Nephron progenitor cell (in vitro differentiated cells): ENCODE data around the gene USH2A.

Experiments used
- DNase-seq: peaks from one replicate; pipeline ENCODE4 v3.0.0; 2021
- H3K27ac Mint-ChIP-seq: 2 replicates; pipeline ENCODE4 v1.8.0; 2021; ENCODE audit warnings: mild to moderate bottlenecking, moderate library complexity, mixed read lengths
- H3K27me3 Mint-ChIP-seq: 2 replicates; pipeline ENCODE4 v1.8.0; 2021; ENCODE audit warnings: mild to moderate bottlenecking, low read depth, mixed read lengths; ENCODE audit not compliant: poor library complexity
- H3K36me3 Mint-ChIP-seq: 2 replicates; pipeline ENCODE4 v1.8.0; 2021; ENCODE audit warnings: low read depth, mixed read lengths
- H3K4me1 Mint-ChIP-seq: 2 replicates; pipeline ENCODE4 v1.8.0; 2021; ENCODE audit warnings: mixed read lengths
- H3K4me3 Mint-ChIP-seq: 2 replicates; pipeline ENCODE4 v1.8.0; 2021; ENCODE audit warnings: mild to moderate bottlenecking, moderate library complexity, mixed read lengths
- H3K9me3 Mint-ChIP-seq: 2 replicates; pipeline ENCODE4 v1.8.0; 2021; ENCODE audit warnings: mild to moderate bottlenecking, moderate library complexity, mixed read lengths
- CTCF ChIP-seq: fragments of 200-600 bp; sonication (generic); IDR thresholded peaks from 2 replicates; pipeline ENCODE4 v1.5.0; 2021; ENCODE audit warnings: antibody characterized with exemption

Gene USH2A

GRCh38 chr1:216144661-216145450 lies 278.4 kb downstream of the USH2A start:
- Mint-ChIP-seq H3K4me3 (no peak overlapping the region), H3K27me3 (peaks cover 3% of the 10 kb centered on the region), H3K4me1 (no peaks in the 10 kb centered on the region), H3K27ac (no peak overlapping the region), H3K9me3 (no peaks in the 10 kb centered on the region), H3K36me3 (no peaks in the 10 kb centered on the region)
- no peak for TF ChIP-seq CTCF
- DNase-seq: no peak

GRCh38 chr1:216142921-216143320 lies 280.3 kb downstream of the USH2A start:
- H3K4me1 Mint-ChIP-seq: no peaks in the 10 kb centered on the region
- no peaks in the 10 kb centered on the region for H3K9me3 Mint-ChIP-seq
- TF ChIP-seq CTCF: no peak
- H3K4me3 Mint-ChIP-seq: no peak overlapping the region
- no peaks in the 10 kb centered on the region for H3K36me3 Mint-ChIP-seq
- no peak overlapping the region for H3K27ac Mint-ChIP-seq
- peaks cover 6% of the 10 kb centered on the region for H3K27me3 Mint-ChIP-seq
- DNase-seq: no peak

GRCh38 chr1:216140730-216141524 lies 282.3 kb downstream of the USH2A start:
- peak overlapping the region; percentile 20 for H3K27ac Mint-ChIP-seq
- H3K36me3 Mint-ChIP-seq: no peaks in the 10 kb centered on the region
- no peak overlapping the region for H3K4me3 Mint-ChIP-seq
- no peak for DNase-seq
- no peak for TF ChIP-seq CTCF
- peaks cover 6% of the 10 kb centered on the region for H3K27me3 Mint-ChIP-seq
- no peaks in the 10 kb centered on the region for H3K9me3 Mint-ChIP-seq
- no peaks in the 10 kb centered on the region for H3K4me1 Mint-ChIP-seq

DNA sequence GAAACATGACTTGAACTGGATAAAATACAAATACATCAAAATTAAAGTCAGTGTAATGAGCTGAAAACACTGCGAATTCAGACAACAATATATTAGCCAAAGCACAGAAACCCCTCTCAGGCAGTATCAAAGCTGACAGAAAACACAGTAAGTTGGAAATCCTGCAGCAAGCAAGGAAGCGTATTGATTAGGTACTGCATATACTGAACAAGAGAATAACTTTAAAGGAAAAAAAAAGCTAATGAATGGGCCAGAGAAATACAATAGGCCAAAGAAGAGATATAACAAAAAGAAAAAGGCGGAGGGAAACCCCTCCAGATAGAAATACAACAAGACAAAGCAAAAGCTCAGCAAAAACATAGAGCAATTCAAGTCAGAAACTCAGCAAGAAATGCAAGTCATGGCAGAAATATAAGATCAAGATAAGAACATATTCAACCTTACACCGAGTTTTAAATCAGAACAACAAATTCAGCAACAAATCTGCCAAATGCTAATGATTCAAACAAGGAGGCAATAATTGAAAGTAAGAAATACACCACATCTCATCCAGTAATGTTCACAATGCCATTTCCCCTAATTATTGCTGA lies 299.0 kb downstream of the USH2A start:
- no peak overlapping the region for H3K4me3 Mint-ChIP-seq
- no peak for DNase-seq
- no peaks in the 10 kb centered on the region for H3K36me3 Mint-ChIP-seq
- peaks cover 2% of the 10 kb centered on the region for H3K27me3 Mint-ChIP-seq
- no peak overlapping the region for H3K27ac Mint-ChIP-seq
- TF ChIP-seq CTCF: no peak
- H3K4me1 Mint-ChIP-seq: no peaks in the 10 kb centered on the region
- H3K9me3 Mint-ChIP-seq: no peaks in the 10 kb centered on the region

DNA sequence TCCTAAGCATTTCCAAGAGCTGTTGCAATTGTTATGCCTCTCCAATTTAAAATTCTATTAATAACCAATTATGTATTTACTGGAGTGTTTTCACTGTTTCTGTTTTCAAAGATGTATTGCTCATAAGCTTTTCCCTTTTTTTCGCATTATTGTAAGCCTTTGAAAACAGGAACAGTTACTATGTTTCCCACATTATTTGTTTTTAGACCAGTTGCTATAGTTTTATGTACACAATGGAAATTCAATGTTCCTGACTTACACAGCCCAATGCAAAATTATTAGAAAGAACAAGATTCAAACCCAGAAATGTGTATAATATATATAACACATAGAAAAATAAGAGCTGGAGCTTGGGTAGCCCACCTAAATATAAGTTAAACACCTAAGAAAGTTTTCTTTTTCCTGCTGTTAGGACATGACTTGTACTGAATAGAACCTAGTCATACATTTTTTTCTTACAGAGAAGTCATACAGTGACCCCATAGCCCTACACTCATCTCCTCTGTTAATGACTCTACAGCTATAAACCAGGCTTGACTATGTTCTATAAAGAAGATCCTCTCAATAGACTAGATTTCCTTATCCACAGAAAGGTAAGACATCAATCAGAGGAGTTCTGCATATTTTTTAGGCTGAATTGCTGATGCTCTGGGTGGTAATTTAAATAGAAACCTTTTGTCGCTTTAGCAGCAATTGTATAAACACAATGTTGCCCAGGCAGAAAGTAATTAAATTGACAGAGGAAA lies 299.6 kb downstream of the USH2A start:
- DNase-seq: no peak
- Mint-ChIP-seq H3K27me3 (peaks cover 4% of the 10 kb centered on the region), H3K36me3 (no peaks in the 10 kb centered on the region), H3K4me3 (no peak overlapping the region), H3K27ac (no peak overlapping the region), H3K4me1 (no peaks in the 10 kb centered on the region), H3K9me3 (no peaks in the 10 kb centered on the region)
- no peak for TF ChIP-seq CTCF
